ENCODE measurements around the gene UROC1. TPM values are rescaled to one million over a fixed set of nuclear protein-coding genes. Genes with fewer than 3 reads are reported as not detected.

UROC1 gene
- total RNA-seq, 1 donor from 2014 or later, result not detected

DNA sequence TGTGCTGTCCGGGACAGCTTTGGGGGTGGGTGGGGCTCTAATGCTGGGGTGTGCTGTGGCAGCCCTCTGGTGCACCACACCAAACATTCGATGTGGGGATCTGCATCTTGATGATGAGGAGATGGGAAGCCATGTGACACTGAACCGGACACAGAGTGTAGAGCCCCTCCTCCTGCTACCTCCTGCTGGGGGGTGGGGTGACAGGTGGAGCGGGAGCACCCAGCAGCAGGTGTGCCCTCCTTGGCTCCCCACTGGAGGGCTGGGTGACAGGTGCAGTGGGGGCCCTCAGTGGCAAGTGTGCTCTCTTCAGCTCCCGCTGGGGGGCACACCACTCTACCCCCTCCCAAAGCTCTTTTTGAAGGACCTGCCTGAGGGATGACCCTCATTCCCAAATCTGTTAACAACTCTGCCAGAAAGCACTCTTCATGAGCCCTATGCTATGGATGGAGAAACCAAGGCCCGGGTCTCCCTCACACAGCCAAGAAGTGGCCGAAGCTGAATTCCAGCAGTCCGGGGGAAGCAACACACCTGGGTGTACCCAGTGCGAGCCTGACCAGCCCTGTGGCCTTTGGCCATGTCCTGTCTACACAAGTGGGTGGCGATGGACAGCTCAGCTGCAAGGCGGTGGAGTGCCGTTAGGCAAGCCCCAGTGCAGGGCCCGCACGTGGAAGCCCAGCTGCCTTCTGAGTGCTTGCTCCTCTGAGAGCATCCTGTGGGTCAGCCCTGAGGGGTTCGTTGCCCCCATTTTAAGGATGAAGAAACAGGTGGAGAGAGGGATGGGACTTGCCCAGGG, 609 bp upstream of the UROC1 start:
- DNase-seq (ENCODE audit: extremely low read depth, low read depth, low spot score), result no peak

DNA sequence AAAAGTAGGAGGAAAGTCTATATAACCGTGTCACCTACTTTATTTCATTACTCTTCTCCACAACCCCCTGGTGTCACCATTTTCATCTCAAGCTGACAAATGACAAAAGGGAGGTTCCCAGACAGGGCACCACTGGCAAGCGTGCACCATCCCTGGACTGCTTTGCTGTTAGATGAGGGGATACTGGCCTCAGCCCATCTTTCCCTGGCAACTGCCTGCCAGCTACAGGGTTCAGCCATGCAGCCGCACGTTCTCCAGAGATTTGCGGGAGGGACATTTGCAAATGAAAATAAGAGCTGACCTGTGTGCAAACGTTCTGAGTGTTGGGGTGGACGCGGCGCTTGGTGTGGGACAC, 660 bp downstream of the UROC1 start:
- DNase-seq (ENCODE audit: extremely low read depth, low read depth, low spot score), result no peak

DNA sequence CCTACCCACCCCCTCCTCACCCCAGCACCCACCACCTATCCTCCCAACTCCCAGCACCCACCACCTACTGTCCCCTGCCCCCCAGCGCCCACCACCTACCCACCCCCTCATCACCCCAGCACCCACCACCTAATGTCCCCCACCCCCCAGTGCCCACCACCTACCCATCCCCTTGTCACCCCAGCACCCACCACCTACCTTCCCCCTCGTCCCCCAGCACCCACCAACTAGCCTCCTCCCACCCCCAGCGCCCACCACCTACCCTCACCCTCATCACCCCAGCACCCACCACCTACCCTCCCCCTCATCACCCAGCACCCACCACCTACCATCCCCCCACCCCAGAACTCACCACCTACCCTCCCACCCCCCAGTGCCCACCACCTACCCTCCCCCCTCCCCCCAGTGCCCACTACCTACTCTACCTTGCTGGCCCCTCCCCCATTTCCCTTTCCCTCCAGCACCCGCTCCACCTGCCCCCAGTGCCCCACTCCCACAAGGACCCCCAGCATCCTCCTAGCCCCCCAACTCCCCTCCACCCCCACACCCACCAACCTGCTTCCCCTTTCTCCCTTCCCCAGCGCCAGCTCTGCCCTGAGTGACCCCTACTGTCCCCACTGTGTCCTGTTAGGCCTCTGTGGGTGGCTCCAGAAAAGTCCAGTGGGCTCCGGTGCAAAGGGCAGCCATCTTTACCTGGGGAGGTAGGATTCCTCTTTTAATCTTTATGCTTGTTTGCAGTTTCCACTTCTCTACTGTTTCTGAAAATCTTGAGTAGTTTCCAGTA, 1.2 kb downstream of the UROC1 start:
- no peak for DNase-seq (ENCODE audit: extremely low read depth, low read depth, low spot score)

DNA sequence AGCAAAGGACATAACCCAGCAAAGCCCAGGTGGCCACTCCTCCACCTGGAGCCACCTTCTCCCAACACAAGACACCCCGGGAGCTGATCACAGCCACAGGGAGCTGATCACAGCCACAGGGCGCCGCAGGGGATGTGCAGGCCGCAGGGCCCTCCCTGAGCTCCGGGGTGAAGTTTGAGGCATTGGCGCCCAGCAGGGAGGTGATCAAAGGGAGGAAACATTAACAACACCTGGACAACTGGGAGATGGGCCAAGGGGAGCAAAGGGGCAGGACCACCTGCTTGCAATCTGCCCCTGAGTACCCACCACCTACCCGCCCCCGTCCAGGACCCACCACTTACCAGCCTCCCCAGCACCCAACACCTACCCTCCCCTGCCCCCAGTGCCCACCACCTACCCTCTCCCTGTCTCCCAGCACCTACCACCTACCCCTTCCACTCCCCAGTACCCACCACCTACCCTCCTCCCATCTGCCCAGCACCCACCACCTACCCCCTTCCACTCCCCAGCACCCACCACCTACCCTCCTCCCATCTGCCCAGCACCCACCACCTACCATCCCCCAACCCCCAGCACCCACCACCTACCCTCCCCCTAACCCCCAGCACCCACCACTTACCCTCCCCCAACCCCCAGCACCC, 2.4 kb downstream of the UROC1 start:
- DNase-seq (ENCODE audit: extremely low read depth, low read depth, low spot score), result no peak

DNA sequence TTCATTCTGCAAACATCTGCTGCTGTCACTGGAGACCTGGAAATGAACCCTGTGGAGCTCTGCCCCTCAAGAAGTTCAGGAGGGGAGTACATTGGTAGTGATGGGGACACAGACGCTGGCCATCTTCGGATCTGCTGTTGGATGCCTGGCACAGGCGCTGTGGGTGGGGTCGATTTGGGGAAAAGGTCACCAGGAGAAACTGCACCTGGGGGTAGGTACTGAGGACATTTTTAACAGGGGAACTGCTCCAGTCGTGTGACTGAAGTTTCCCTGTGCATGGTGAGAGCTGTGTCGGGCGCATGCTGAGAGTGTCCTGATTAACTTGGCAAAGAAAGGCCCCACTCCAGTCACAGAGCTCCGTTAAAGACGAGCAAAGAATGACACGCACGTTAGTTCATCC, 3.4 kb downstream of the UROC1 start:
- DNase-seq (ENCODE audit: extremely low read depth, low read depth, low spot score), result no peak

DNA sequence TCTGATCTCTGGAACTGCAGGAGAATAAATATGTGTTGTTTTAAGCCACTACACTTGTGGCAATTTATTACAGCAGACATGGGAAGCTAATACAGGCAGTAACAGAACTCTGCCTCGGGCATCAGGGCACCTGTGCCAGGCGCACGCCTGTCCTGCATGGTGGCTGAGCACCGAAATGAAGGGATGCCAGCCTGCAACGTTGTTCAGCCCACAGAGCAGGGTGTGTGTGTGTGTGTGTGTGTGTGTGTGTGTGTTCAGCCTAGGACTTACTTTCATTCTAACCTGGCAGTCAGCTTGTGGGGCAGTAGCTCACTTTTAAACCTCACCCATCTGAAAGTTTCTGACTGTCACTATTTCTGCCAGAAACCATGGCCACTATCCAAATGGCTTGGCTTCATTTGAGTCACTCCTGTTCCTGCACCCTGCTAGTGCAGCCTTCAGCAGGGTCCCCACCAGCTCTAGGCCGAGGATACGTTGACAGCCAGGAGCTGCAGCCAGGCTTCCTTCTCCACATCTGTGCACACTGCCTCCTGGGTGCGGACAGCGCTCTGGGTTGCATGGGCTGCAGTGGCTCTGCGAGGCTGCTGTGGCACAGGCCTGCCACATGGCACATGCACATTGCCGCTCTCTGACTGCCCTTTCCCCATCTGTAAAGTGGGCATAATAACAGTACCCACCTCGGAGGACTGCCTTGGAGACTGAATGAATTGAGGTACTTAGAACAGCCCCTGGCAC, 4.5 kb downstream of the UROC1 start:
- DNase-seq (ENCODE audit: extremely low read depth, low read depth, low spot score), result no peak

DNA sequence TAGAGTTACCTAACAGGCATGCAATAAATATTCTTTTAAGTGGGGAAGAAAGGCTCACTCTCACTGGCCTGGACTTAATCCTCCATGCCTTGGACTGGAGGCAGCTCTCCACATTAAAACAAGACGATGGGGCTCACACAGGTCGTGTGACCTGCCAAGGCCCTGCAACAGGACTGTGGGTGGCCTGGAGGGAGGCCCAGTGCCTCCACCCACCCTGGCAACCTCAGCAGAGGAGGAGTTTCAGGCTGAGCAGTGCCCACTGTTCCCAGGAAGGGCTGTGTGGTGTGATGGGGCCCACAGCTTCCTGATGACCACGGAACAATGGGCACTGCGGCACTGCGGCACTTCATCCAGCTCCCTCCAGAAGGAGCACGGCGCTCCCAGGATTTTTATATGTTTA, 5.5 kb downstream of the UROC1 start:
- no peak for DNase-seq (ENCODE audit: extremely low read depth, low read depth, low spot score)

DNA sequence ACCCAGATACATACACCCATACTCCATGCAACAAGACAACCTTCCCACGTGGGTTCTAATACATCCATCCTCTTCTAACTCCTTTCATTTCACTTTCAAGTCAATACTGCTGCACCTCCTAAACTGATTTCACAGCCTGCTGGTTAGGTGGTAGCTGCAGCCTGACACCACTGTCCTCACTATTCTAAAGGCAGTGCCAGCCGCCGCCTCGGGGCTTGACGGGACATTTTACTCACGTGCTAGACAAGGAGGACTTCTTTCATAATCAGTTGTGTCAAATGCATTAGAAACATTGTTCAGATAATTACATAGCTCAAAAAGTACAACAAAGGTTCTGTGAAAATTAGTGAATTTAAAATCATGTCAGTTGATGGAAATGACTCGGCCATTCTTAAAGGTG, 6.3 kb downstream of the UROC1 start:
- no peak for DNase-seq (ENCODE audit: extremely low read depth, low read depth, low spot score)

DNA sequence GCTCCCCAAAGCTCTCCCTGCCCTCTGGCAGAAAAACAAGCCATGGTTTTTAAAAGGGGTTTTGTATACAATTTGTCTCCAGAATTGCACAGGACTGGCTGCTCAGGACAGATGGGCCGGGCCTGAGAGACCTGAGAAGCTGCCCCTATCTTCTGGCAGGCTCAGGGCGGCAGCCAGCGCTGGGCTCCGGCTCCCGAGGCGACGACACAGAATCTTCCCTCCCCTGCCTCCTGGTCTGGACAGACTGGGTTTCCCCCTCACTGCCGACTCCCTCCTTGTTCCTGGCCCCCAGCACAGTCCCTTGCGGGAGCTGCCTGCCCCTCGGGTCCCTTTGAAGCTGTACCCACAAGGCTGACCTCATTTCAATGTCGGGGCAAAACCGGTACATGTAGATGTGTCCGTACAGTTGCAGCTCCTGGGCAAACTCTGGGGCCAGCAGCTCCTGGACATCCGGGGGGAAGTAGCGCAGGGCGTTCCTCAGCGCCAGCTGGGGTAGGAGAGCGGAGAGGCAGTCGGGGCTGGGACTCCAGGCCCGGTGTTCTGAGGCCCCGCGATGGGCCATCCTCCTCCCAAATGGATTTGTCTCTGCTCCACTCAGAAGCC, 7.2 kb downstream of the UROC1 start:
- no peak for DNase-seq (ENCODE audit: extremely low read depth, low read depth, low spot score)

DNA sequence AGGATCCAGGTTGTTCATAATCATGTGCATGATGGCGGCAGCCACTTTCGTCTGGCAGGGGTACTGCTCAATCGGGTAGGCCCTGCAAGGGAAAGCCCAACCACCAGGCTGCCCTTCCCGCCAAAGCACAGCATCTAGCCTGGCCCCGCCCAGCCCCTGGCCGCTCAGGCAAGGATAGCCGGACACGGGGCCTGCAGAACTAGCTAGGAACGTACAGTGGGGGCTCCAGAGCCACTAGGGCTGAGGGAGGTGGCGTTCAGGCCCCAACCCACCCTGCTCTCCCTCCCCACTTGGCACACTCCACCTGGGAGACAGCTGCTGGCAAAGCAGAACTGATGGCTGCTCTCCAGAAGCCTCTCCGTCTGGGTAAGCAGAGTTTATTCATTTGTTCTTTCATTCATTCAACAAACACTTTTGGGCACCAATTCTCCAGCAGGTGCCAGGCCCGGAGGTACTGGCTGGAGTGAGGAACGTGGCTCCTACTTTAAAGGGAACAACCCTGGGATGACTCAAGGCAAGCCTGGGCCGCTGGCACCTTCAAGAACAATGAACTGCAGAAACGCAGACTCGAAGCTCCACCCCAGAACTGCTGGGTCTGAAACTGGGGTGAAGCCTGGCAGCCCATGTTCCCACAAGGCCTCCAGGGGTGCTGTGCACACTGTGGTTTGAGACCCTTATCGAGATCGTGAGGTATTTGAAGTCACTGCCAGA, 7.8 kb downstream of the UROC1 start:
- no peak for DNase-seq (ENCODE audit: extremely low read depth, low read depth, low spot score)

DNA sequence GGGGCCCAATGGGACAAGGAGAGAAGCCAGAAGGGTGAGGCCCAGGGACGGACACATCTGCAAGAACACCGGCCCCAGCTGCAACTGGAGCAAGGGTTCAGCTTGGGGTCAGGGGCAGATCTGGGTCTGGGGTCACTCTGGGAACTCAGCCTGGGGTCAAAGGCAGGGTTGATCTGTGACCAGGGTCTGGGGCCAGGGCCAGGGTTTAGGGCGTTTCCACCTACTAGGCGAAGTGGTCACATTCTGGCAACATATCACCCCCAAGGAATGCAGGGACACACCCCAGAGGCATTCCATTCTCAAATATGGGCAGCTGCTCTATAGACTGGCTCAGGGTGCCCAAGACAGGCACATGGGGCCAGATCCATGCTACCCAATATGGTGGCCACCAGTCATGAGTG, 9.0 kb downstream of the UROC1 start:
- no peak for DNase-seq (ENCODE audit: extremely low read depth, low read depth, low spot score)

DNA sequence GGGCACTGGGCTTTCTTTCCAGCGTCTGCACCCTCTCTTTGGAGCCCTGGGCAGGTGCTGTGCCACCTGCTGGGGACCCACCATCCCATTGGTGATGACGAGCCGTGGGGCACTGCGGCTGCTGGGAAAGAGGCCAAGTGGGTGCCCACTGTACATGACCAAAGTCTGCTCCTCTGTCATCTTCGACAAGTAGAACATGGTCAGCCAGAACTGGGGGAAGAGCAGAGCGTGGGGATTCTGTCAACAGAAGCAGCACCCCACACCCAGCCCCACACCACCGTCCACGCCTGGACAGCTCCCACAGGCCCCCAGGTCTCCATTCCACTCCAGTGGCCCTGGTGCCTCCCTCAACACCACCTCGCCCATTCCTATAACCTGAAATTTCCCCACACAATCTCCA, 9.7 kb downstream of the UROC1 start:
- DNase-seq (ENCODE audit: extremely low read depth, low read depth, low spot score), result no peak

DNA sequence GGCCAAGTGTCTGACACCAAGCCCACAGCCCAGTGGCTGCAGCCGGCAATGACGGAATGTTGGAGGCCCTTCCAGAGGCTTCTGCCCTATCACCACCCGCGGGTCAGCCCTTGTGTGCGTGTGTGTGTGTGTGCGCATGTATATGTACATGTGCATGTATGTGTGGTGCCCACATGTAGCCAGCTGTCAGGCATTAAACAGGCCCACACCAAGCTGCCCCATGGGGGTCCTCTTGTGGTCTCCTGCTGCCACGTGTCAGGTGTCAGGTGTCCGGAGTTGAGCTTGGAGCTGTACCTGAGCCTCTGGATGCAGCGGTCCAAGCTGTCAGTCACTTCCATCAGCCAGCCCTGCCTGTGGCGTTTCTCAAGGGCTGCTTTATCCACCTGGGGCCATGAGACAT, 13.9 kb downstream of the UROC1 start:
- no peak for DNase-seq (ENCODE audit: extremely low read depth, low read depth, low spot score)

DNA sequence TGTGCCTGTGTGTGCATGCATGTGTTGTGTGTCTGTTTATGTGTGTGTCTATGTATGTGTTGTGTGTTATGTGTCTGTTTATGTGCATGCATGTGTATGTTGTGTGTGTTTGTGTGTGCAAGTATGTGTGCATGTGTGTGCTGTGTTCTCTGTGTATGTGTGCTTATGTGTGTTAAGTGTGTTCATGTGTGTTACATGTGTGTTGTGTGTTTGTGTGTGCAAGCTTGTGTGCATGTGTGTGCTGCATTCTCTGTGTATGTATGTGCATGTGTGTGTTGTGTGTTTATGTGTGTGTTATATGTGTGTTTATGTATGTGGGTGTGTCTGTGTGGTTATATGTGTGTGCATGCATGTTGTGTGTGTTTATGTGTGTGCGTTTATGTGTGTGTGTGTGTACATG, 14.9 kb downstream of the UROC1 start:
- no peak for DNase-seq (ENCODE audit: extremely low read depth, low read depth, low spot score)

DNA sequence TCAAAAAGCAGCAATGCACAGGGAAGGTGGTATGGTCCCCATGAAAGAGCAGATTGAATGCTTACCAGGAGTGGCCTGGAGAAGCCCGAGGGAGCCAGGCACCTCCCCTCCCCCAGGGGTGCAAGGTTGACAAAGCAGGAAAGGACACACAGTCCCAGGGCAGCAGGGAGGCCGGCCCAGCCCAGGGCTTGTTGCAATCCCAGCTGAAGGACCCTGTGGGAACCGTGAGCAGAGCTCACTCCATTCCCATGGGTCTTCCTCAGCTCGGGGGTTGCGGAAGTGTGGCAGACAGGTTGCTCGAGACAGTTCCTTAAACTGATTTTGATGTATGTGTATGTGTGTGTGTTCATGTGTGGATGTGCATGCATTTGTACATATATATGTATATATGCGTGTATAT, 15.8 kb downstream of the UROC1 start:
- no peak for DNase-seq (ENCODE audit: extremely low read depth, low read depth, low spot score)

DNA sequence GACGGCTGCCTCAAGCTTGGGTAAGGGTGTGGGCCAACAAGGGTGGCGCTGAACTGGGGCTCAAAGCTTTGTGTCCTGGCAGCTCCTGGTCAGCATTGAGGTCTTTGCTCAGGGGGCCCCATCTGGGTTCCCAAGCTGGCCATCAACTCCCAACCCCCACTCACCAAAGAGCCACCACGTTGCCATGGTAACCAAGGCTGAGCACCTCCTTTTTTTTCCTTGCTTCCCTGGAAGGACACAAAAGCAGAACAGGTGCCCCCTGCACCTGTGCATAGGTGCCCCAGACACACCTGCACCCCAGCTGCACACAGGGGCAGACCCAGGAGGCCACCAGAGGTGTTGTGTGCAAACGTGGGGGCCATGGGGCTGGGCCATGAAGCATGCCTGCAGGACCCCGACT, 16.5 kb downstream of the UROC1 start:
- DNase-seq (ENCODE audit: extremely low read depth, low read depth, low spot score), result no peak

DNA sequence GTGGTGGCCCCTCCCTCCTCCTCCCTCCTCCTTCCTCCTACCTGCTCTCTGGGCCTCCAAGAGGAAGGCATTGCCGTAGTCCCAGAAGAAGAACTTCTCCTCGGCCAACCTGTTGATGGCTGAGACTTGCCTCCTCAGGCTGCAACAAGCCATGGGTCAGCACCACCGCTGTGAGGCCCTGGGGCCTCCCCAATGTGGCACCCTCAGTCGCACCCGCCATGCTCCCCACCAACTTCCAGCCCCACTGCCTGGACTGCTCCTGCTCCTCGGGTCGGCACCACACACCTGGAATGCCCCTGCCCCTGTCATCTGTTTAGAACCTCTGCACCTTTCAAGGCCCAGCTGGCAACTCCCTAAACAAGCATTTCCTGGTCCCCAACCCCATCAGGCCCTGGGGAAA, 17.6 kb downstream of the UROC1 start:
- DNase-seq (ENCODE audit: extremely low read depth, low read depth, low spot score), result no peak

DNA sequence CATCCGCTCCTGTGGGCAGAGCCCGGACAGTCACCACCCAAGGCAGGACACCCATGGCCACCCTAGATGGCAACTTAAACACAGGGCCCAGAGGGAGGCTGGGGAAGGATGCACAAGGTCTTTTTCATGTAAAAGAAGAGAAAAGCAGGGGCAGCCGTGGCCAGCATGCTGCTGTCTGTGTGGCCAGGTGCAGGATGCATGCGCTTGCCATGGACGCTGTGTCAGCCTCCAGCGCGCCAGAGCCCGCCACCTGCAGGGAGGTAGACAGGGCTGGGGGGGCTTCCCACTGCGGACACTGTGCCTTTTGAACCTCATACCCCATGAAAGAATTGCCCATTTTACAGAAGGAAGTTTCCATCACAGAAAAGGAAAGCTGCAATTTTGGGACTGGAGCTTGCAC, 18.2 kb downstream of the UROC1 start:
- no peak for DNase-seq (ENCODE audit: extremely low read depth, low read depth, low spot score)

DNA sequence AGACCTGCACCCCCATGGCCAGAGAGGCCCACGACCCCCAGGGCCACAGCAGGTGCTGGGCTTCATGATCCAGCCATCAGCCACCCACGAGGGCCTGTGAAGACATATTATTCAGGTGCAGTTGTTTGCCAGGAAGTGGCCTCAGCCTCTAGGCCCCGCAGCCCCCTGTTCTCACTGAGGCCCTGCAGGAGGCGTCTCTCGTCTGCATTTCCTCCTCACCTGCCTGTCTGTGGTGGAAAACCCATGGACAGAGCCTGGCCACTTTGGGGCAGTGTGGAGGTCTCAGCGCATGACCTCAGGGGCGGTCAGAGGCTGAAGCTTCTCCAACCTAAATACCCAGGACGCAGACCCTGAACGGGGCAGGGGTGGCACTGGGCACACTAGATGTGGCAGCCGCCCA, 18.6 kb downstream of the UROC1 start:
- DNase-seq (ENCODE audit: extremely low read depth, low read depth, low spot score), result no peak

DNA sequence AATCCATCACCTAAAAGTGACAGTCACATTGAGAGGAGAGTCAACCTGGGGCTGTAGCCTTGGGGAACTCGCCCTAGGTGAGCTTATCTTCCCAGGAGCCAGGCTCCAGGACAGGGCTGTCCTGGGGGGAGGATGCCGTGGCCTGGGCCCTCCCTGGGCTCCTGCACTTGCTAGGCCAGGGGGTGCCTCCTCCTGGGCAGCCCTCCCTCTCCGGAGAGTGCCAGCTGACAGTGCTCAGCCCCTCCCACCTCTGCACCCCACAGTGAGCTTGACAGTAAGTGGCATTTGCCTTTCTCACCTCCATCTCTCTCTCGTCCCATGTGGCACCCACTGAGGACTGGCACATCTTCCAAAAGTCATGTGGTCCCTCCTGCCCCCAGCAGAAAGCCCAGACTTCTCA, 19.1 kb downstream of the UROC1 start:
- DNase-seq (ENCODE audit: extremely low read depth, low read depth, low spot score), result no peak

Data from glomerular endothelial cell (primary cell).